NT2/D1 (cell line): ENCODE results near the gene GNB2.

Source experiments
- DNase-seq: peaks from one replicate; pipeline ENCODE4 v3.0.0-alpha.2; 2011; ENCODE audit warnings: low read depth, low spot score
- H3K27me3 ChIP-seq: 2 replicates; pipeline ENCODE4 v1.6.0; 2011; ENCODE audit warnings: mild to moderate bottlenecking; ENCODE audit not compliant: insufficient read length, insufficient read depth
- H3K36me3 ChIP-seq: 2 replicates; pipeline ENCODE4 v1.6.1; 2011; ENCODE audit warnings: mild to moderate bottlenecking, low read length, mixed read lengths; ENCODE audit not compliant: insufficient read depth, insufficient read length
- H3K4me1 ChIP-seq: 2 replicates; pipeline ENCODE4 v1.5.1; 2011; ENCODE audit not compliant: insufficient read depth, insufficient read length
- H3K4me3 ChIP-seq: 2 replicates; pipeline ENCODE4 v1.5.1; 2011; ENCODE audit warnings: low read depth; ENCODE audit not compliant: insufficient read length
- H3K9ac ChIP-seq: 2 replicates; pipeline ENCODE4 v1.6.0; 2011; ENCODE audit warnings: low read depth; ENCODE audit not compliant: insufficient read length
- H3K9me3 ChIP-seq: 2 replicates; pipeline ENCODE4 v1.5.1; 2011; ENCODE audit warnings: mild to moderate bottlenecking, low read length; ENCODE audit not compliant: insufficient read depth
- SUZ12 ChIP-seq: IDR thresholded peaks from 2 replicates; pipeline ENCODE4 v1.6.1; 2011; ENCODE audit not compliant: insufficient read length, insufficient read depth; ENCODE audit errors: extremely low read depth
- YY1 ChIP-seq: IDR thresholded peaks from 2 replicates; pipeline ENCODE4 v1.6.1; 2011; ENCODE audit not compliant: insufficient read length, insufficient read depth
- ZNF274 ChIP-seq: IDR thresholded peaks from 2 replicates; pipeline ENCODE4 v1.6.1; 2011; ENCODE audit warnings: mild to moderate bottlenecking, low read depth, low read length

GNB2 gene

DNA sequence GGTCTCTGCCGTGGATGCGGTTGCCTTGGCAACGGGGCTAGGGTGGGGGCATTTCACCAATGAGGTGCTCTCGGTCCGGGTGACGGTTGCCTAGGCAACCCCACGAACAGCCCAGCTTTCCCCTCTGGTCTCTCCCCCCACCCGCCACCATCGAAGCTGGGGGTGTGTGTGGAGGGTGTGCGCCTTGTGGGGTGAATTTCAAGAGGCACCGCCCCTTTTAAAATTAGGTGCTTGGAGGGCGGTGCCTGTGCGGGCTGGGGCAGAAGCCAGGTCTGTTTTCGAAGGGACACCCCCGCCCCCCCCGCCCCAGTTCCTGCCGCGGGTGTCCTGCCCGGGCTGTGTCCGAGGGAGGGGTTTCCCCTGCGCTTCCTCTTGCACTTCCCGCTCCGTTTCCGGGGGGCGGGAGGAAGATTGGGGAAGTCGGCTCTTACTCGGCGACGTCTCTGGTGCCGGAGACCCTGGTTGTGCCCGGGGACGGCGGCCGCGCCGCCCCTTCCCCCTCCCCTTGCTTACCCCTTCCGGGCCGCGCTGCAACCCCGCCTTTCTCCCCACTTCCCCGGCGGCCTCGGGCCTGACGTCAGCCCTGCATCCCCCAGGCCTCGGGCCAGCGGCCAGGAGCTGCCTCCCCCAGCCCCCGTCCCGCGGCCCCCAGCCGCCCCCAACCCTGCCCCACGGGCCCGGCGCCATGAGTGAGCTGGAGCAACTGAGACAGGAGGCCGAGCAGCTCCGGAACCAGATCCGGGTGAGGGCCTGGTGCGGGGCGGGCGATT is 2.2 kb downstream of the GNB2 start:
- H3K9ac ChIP-seq, result peak overlapping the region; percentile 50
- peaks cover 2% of the 10 kb centered on the region for H3K27me3 ChIP-seq
- peaks cover 13% of the 10 kb centered on the region for H3K4me1 ChIP-seq
- no peak for TF ChIP-seq YY1
- no peak for TF ChIP-seq ZNF274
- TF ChIP-seq SUZ12, result no peak
- H3K9me3 ChIP-seq, result no peaks in the 10 kb centered on the region
- H3K4me3 ChIP-seq, result peak overlapping the region; percentile 42
- H3K36me3 ChIP-seq, result peaks cover 41% of the 10 kb centered on the region
- DNase-seq, result no peak

DNA sequence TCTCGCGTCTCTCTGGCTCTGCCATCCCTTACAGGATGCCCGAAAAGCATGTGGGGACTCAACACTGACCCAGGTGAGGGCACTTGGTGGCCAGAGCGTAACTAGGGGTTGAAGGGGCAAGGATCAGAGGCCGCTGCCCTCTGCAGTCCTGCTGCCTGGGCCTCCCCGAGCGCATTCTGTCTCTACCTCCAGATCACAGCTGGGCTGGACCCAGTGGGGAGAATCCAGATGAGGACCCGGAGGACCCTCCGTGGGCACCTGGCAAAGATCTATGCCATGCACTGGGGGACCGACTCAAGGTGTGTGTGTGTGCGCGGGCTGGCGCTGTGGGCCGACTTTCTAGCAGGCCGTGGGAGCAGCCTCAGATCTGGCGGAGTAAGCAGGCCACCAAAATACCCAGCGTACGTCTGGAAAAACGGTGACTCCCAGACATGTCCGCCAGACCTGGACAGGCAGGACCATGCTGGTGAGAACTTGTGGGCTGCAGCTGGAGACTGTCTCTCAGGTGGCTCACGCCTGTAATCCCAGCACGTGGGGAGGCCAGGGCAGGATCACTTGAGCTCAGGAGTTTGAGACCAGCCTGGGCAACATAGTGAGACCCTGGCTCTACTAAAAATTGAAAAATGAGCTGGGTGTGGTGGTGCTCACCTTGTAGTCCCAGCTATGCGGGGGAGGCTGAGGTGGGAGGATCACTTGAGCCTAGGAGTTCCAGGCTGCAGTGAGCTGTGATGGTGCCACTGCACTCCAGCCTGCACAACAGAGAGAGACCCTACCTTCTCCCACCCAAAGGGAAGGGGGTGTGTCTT is 3.2 kb downstream of the GNB2 start:
- Histone ChIP-seq H3K4me3 (peak overlapping the region; percentile 2), H3K36me3 (peaks cover 50% of the 10 kb centered on the region), H3K27me3 (peaks cover 2% of the 10 kb centered on the region), H3K9ac (peak overlapping the region; percentile 50), H3K4me1 (peaks cover 18% of the 10 kb centered on the region), H3K9me3 (no peaks in the 10 kb centered on the region)
- DNase-seq, result no peak
- TF ChIP-seq SUZ12 (no peak), YY1 (no peak), ZNF274 (no peak)

DNA sequence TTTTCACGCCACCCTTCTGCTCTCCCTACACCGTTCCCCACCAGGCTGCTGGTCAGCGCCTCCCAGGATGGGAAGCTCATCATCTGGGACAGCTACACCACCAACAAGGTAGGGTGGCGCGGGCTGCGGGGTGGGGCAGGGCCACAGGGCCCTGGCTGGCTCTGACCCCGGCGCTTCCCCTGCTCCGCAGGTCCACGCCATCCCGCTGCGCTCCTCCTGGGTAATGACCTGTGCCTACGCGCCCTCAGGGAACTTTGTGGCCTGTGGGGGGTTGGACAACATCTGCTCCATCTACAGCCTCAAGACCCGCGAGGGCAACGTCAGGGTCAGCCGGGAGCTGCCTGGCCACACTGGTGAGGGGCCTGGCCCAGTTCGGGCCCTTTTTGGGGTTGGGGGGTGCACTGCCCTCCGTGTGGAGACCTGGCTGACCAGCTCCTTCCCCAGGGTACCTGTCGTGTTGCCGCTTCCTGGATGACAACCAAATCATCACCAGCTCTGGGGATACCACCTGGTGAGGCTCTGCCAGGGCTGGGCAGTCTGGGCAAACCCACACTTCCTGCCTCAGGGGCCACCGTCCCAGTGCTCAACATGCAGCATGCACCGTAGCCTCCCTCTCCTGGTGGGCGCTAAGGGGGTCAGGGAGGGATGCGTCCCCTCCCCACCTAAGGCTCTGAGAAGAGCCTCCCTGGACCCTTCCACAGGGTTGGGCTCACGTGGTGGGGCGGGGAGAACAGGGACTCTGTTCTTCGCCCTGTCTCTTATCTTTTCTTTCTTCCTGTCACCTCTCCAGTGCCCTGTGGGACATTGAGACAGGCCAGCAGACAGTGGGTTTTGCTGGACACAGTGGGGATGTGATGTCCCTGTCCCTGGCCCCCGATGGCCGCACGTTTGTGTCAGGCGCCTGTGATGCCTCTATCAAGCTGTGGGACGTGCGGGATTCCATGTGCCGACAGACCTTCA is 4.0 kb downstream of the GNB2 start:
- Histone ChIP-seq H3K4me3 (no peak overlapping the region), H3K4me1 (peaks cover 23% of the 10 kb centered on the region), H3K9ac (no peak overlapping the region), H3K27me3 (no peaks in the 10 kb centered on the region), H3K36me3 (peaks cover 59% of the 10 kb centered on the region), H3K9me3 (no peaks in the 10 kb centered on the region)
- TF ChIP-seq YY1 (no peak), ZNF274 (no peak), SUZ12 (no peak)
- DNase-seq, result no peak

DNA sequence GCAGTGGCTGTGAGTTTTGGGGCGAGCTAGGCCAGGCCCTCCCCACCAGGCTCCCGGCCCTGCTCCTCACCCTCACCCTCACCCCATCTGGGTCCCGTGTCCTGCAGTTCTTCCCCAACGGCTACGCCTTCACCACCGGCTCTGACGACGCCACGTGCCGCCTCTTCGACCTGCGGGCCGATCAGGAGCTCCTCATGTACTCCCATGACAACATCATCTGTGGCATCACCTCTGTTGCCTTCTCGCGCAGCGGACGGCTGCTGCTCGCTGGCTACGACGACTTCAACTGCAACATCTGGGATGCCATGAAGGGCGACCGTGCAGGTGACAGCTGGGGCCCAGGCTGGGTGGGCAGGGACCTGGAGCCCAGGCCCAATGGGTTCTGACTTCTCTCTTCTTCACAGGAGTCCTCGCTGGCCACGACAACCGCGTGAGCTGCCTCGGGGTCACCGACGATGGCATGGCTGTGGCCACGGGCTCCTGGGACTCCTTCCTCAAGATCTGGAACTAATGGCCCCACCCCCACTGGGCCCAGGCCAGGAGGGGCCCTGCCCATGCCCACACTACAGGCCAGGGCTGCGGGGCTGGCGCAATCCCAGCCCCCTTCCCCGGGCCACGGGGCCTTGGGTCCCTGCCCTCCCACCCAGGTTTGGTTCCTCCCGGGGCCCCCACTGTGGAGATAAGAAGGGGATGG is 4.9 kb downstream of the GNB2 start:
- Histone ChIP-seq H3K4me3 (no peak overlapping the region), H3K9me3 (no peaks in the 10 kb centered on the region), H3K27me3 (no peaks in the 10 kb centered on the region), H3K9ac (no peak overlapping the region), H3K36me3 (peaks cover 65% of the 10 kb centered on the region), H3K4me1 (peaks cover 23% of the 10 kb centered on the region)
- DNase-seq, result no peak
- no peak for TF ChIP-seq SUZ12
- TF ChIP-seq YY1, result no peak
- TF ChIP-seq ZNF274, result no peak

DNA sequence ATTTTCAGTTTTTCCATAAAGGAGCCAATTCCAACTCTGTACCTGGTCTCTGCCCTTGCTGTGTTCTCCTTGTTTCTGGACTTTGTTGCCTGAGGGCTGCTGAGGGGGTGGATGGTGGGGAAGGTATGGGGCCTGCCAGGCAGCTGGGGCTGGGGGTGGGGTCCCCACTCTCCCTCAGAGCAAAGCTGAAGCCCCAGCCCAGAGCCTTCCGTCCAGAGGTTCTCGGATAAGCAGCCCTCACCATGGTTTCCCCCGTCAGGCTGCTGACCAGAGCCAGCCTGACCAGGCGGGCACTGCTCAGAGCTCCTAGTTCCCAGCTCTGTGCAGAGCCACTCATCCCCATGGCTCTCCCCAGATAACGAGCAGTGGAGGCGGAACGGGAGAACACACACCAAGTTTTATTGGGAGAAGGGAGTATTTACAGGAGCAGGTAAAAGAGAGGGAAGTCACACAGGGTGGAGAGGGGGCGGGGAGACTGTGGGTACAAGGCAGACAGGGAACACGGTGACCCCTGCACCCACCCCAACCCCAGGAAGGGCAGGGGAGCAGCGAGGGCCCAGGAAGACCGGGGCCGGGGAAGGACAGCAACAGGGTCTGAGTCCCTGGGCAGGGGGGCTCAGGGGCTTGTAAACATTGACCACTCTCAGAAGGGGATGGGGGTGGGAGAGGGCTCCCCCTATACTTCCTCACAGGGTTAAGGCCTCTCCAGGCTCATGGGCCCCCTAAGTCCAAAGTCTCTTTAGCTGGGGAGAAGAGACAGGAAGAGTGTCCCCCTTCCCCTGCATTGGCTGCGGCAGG is 5.8 kb downstream of the GNB2 start:
- peaks cover 23% of the 10 kb centered on the region for H3K4me1 ChIP-seq
- peaks cover 69% of the 10 kb centered on the region for H3K36me3 ChIP-seq
- TF ChIP-seq YY1 (no peak), ZNF274 (no peak), SUZ12 (no peak)
- DNase-seq, result no peak
- H3K9ac ChIP-seq, result no peak overlapping the region
- no peak overlapping the region for H3K4me3 ChIP-seq
- no peaks in the 10 kb centered on the region for H3K27me3 ChIP-seq
- H3K9me3 ChIP-seq, result no peaks in the 10 kb centered on the region

DNA sequence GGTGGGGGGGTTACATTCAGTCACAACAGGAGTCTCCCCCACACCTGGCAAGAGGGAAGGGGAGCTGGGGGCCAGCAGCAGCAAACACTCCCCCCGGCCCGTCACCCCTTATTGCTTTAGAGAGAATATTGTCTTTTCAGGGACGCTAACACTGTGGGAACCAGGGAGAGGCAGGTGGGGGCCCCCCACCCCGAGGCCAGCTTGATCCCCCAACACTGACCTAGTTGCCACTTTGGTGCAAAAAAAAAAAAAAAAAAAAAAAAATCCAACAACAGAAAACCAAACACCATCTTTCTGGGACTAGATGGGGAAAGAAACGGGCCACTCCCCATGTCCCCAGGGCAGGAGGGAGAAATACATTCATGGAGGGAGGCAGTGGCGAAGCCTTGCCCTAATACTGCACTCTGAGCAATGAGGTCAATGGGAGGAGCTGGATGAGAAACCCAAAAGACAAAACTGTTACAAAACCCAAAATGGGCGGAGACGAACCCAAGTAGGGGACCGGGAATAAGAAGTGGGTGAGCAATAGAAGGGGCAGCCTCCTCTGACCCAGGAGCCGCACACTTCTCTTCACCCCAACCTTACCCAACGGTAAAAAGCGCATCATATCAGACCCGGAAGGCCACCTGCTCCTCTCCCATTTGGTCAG is 6.5 kb downstream of the GNB2 start:
- Histone ChIP-seq H3K9me3 (no peaks in the 10 kb centered on the region), H3K4me3 (no peak overlapping the region), H3K36me3 (peaks cover 76% of the 10 kb centered on the region), H3K9ac (no peak overlapping the region), H3K27me3 (no peaks in the 10 kb centered on the region), H3K4me1 (peaks cover 23% of the 10 kb centered on the region)
- TF ChIP-seq SUZ12 (no peak), YY1 (no peak), ZNF274 (no peak)
- no peak for DNase-seq
